Natural killer cell treated with Interleukin-12 subunit alpha and Interleukin-12 subunit beta and Interleukin-15 and Interleukin-18, amount 100 ng/mL, for 72 hours (primary cell): ENCODE measurements around the gene FAM204A. TPM values are rescaled to one million over a fixed set of nuclear protein-coding genes. Genes with fewer than 3 reads are reported as not detected.

Experiments
- ATAC-seq, 2 donors: fragments of 150-1000 bp; cut with Tn5 transposase in 1 of 2; sonication (Bioruptor Pico), chemical (Tn5 transposase) in 1 of 2; 2 replicates each; pipeline ENCODE4 v1.10.0; 2021
- DNase-seq: peaks from one replicate; pipeline ENCODE4 v3.0.0; 2022; ENCODE audit warnings: low spot score
- H3K27ac Mint-ChIP-seq, 2 donors: 1 replicate in 1 of 2; 2 replicates in 1 of 2; pipeline ENCODE4 v1.8.0; 2022; ENCODE audit warnings: mixed read lengths in 2 of 2, mild to moderate bottlenecking in 1 of 2, moderate library complexity in 1 of 2
- H3K27me3 Mint-ChIP-seq, 2 donors: 1 replicate in 1 of 2; 2 replicates in 1 of 2; pipeline ENCODE4 v1.8.0; 2022; ENCODE audit warnings: mixed read lengths in 2 of 2
- H3K36me3 Mint-ChIP-seq: one replicate; pipeline ENCODE4 v1.8.0; 2022; ENCODE audit warnings: mixed read lengths
- H3K4me1 Mint-ChIP-seq, 2 donors: 1 replicate in 1 of 2; 2 replicates in 1 of 2; pipeline ENCODE4 v1.8.0; 2022; ENCODE audit warnings: low read depth in 2 of 2, mixed read lengths in 2 of 2, mild to moderate bottlenecking in 1 of 2
- H3K4me3 Mint-ChIP-seq: one replicate; pipeline ENCODE4 v1.8.0; 2022; ENCODE audit warnings: mixed read lengths
- H3K9me3 Mint-ChIP-seq: 2 replicates; pipeline ENCODE4 v1.8.0; 2022; ENCODE audit warnings: mixed read lengths
- total RNA-seq, 2 donors: library from RNA; stranded (reverse); gene quantifications; one replicate each; pipeline ENCODE4 v1.2.3, GENCODE V29; 2022

FAM204A gene
- total RNA-seq, 2 donors from 2014 or later, result 63.3 to 64.5 TPM

GRCh38 chr10:118264252-118264651 lies 77.9 kb downstream of the FAM204A start:
- no peak for DNase-seq
- no peaks in the 10 kb centered on the region for H3K36me3 Mint-ChIP-seq
- no peak overlapping the region for H3K27ac Mint-ChIP-seq
- no peaks in the 10 kb centered on the region for H3K4me1 Mint-ChIP-seq
- no peak overlapping the region for H3K4me3 Mint-ChIP-seq
- peaks cover 18 to 62% of the 10 kb centered on the region in 2 donors for H3K27me3 Mint-ChIP-seq
- ATAC-seq, result no peak
- no peaks in the 10 kb centered on the region for H3K9me3 Mint-ChIP-seq

DNA sequence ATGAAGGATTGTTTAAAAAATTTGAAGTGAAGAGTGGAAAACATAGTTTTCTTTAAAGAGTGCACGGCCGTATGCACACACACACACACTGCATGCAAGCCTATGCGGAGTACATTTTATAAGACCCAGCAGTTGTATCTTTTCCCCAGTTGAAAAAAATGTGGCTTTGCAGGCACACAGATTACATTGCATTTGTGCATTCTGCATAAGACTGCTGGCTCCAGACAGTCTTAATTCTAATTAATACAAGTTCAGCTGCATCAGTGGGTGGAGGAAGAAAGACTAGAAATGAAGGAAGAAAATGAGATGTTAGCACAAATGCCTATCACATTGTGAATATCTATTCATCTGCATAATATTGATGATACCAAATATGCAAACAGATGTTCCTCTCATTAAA lies 79.6 kb downstream of the FAM204A start:
- Mint-ChIP-seq H3K36me3 (no peaks in the 10 kb centered on the region), H3K4me3 (no peak overlapping the region), H3K27me3 (peaks cover 24 to 62% of the 10 kb centered on the region in 2 donors), H3K4me1 (no peaks in the 10 kb centered on the region), H3K9me3 (no peaks in the 10 kb centered on the region), H3K27ac (no peak overlapping the region)
- no peak for DNase-seq
- no peak for ATAC-seq

DNA sequence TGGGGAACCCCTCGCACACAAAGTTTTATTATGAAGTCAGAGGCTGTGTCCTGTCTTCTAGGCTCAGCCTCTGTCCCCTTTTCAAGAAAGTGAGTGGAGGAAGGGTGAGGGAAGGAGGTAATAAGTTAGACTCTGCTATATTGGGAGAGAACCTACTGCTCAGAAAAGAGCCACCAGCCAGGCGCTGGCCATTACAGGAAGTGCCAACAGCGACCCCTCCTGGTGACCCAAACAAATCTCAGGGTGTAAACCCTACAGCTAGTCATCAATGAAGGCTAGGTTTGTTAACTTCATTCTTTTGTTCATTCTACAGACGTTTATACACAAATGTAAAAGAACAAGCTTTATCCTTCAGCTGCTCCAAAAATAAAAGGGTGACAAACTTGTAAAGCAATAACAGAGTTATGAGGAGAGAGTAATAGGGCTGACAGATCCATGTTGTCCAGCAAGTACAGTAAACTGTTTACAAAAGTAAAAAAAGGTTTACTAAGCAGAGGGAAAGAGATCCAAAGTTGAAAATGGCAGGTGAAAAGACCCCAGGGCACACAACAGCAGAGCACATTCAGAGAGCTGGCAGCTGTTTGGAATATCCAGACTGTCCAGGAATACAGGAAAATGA lies 82.7 kb downstream of the FAM204A start:
- peaks cover 30 to 65% of the 10 kb centered on the region in 2 donors for H3K27me3 Mint-ChIP-seq
- H3K4me1 Mint-ChIP-seq, result no peaks in the 10 kb centered on the region
- H3K9me3 Mint-ChIP-seq, result no peaks in the 10 kb centered on the region
- H3K4me3 Mint-ChIP-seq, result no peak overlapping the region
- no peak for DNase-seq
- no peaks in the 10 kb centered on the region for H3K36me3 Mint-ChIP-seq
- no peak for ATAC-seq
- no peak overlapping the region for H3K27ac Mint-ChIP-seq

DNA sequence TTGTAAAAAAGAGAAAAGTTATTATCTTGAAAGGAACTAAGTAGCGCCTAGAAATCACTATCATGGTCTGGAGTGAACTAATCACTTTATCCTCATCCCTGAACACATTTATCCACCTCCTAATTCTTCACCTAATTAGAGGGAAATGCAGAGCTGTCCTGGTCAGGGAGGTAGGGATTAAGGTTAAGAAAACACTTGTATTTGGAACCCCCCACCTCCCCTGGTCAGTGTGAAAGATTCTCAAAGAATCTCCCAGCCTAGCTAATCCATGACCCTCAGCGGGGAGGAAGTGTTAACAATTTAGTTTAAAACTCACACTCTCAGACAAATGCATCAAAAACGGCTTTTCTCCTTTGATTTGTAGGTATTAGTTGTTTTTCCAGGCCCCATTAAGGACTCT lies 83.8 kb downstream of the FAM204A start:
- Mint-ChIP-seq H3K36me3 (no peaks in the 10 kb centered on the region), H3K27me3 (peaks cover 30 to 55% of the 10 kb centered on the region in 2 donors), H3K4me1 (no peaks in the 10 kb centered on the region)

DNA sequence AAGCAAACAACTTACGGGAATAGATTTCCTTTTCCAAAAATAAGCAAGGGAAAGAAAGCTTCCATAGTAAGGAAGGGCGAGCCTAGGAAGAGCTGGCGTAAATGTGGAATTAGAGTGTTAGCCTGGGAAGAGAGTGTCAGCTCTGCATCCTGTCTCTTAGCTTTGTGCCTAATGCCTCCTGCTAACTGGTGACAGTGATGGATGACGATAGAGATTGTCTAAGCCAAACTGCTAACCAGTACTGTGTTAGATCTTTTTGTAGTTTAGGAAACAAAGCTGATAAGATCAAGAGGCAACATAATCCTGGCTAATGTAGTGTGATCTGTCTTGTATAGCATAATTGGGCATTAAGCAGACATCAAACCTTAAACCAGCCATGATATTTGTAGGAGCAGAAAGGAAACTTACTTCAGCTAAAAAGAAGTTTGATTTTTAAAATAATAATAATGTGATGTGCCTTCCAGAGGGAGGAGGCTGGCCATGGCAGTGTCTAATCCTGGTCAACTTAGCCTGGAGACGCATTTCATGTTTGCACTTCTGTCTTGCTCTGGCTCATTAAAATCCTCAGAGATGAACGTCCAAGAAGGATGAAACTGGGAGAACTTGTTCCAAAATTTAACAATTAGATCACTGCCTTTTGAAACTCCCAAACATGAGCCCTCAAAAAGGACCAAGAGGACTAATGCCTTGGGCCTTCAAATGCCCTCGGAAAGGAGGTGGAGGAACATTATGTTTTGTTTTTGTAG lies 85.1 kb downstream of the FAM204A start:
- DNase-seq (no peak), ATAC-seq (no peak)
- Mint-ChIP-seq H3K27me3 (peaks cover 30 to 50% of the 10 kb centered on the region in 2 donors), H3K4me1 (no peaks in the 10 kb centered on the region), H3K4me3 (no peak overlapping the region), H3K27ac (no peak overlapping the region), H3K36me3 (no peaks in the 10 kb centered on the region), H3K9me3 (no peaks in the 10 kb centered on the region)

More for the DNA sequence above, 83.8 kb downstream of the FAM204A start:
- DNase-seq (no peak), ATAC-seq (no peak)
- H3K27ac Mint-ChIP-seq, result no peak overlapping the region
- H3K9me3 Mint-ChIP-seq, result no peaks in the 10 kb centered on the region
- no peak overlapping the region for H3K4me3 Mint-ChIP-seq

DNA sequence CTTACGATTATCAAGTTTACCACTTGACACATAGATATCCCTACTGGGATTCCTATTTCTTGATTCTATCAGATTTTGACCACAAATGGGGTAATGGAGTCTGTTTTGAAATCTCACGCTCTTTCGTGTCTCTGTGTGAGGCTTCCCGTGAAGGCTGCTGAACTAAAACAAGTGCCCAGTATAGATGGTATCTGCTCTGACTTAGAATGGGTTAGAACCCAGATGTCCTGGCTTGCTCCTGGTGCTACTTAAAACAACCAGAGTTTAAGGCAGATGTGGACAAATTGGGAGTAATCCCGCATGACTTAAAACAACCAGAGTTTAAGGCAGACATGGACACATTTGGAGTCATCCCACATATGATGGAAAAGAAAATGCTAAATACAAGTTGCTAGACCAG lies 85.9 kb downstream of the FAM204A start:
- no peak overlapping the region for H3K4me3 Mint-ChIP-seq
- H3K9me3 Mint-ChIP-seq, result no peaks in the 10 kb centered on the region
- ATAC-seq (no peak), DNase-seq (no peak)
- no peaks in the 10 kb centered on the region for H3K4me1 Mint-ChIP-seq
- no peaks in the 10 kb centered on the region for H3K36me3 Mint-ChIP-seq
- H3K27ac Mint-ChIP-seq, result no peak overlapping the region
- peaks cover 30 to 42% of the 10 kb centered on the region in 2 donors for H3K27me3 Mint-ChIP-seq

GRCh38 chr10:118255355-118255754 lies 86.8 kb downstream of the FAM204A start:
- H3K9me3 Mint-ChIP-seq, result no peaks in the 10 kb centered on the region
- H3K4me1 Mint-ChIP-seq, result no peaks in the 10 kb centered on the region
- H3K27ac Mint-ChIP-seq, result no peak overlapping the region
- peaks cover 28 to 40% of the 10 kb centered on the region in 2 donors for H3K27me3 Mint-ChIP-seq
- DNase-seq, result no peak
- H3K4me3 Mint-ChIP-seq, result no peak overlapping the region
- no peaks in the 10 kb centered on the region for H3K36me3 Mint-ChIP-seq
- no peak for ATAC-seq

DNA sequence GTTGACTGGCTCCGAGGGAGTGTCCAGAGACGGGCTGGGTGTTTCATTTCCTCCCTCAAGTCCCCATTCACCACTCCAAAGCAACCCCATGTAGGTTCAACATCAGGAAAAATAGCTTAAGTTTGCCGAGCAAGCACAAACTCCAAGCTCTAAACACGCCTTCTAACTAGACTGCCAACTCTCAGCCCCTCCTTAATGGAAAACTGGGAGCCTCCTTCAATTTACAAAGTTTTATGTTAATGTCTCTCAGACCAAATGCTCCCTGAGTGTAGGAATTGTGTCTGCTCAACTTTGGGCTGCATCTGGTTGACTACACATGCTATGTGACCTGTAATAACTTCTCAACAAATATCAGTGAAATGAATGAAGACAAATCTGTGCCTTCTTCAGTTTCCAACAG lies 87.5 kb downstream of the FAM204A start:
- ATAC-seq, result no peak
- H3K9me3 Mint-ChIP-seq, result no peaks in the 10 kb centered on the region
- H3K36me3 Mint-ChIP-seq, result no peaks in the 10 kb centered on the region
- peaks cover 30 to 43% of the 10 kb centered on the region in 2 donors for H3K27me3 Mint-ChIP-seq
- H3K27ac Mint-ChIP-seq, result no peak overlapping the region
- no peaks in the 10 kb centered on the region for H3K4me1 Mint-ChIP-seq
- no peak overlapping the region for H3K4me3 Mint-ChIP-seq
- DNase-seq, result no peak

DNA sequence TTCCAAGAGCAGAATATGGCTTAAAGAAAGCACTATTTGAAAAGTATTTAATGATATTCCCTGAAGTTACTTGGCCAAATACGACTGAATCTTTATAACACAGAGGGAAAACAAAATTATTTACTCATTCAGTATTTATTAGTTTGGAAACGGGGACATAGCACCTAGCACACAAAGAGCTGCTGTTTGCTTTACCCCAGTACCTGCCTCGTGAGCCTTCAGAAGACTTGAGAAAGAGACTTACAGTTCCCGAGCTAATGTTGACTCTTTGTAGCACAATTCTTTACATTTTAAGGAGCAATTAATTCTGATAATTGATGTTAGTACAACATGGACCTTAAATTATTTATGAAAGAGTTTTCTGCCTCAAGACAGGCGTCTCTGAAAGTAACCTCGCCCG lies 88.7 kb downstream of the FAM204A start:
- no peak overlapping the region for H3K4me3 Mint-ChIP-seq
- DNase-seq, result no peak
- H3K4me1 Mint-ChIP-seq, result no peaks in the 10 kb centered on the region
- H3K27me3 Mint-ChIP-seq, result peaks cover 33 to 55% of the 10 kb centered on the region in 2 donors
- no peak for ATAC-seq
- H3K9me3 Mint-ChIP-seq, result no peaks in the 10 kb centered on the region
- no peaks in the 10 kb centered on the region for H3K36me3 Mint-ChIP-seq
- H3K27ac Mint-ChIP-seq, result no peak overlapping the region

DNA sequence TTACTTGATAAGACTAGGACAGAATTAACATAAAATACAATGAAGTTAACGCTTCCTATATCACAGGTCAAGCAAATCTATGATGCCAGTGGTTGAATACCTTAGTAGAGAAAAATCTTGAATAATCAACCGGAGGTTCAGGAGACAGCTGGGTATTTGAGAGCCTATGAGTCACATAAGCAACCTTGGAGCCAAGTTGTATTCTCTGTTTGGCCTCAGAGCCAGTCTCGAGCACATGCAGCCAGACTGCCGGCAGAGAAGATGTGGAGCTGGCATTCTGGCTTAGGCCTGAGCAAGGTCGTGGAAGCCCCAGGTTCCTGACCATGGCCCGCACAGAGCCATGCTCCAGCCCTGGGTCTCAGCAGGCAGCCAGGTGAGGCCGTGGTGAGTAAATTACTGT lies 90.3 kb downstream of the FAM204A start:
- Mint-ChIP-seq H3K4me1 (no peaks in the 10 kb centered on the region), H3K36me3 (no peaks in the 10 kb centered on the region), H3K9me3 (no peaks in the 10 kb centered on the region), H3K4me3 (no peak overlapping the region), H3K27me3 (peaks cover 31 to 53% of the 10 kb centered on the region in 2 donors), H3K27ac (no peak overlapping the region)
- ATAC-seq, result no peak
- DNase-seq, result no peak

DNA sequence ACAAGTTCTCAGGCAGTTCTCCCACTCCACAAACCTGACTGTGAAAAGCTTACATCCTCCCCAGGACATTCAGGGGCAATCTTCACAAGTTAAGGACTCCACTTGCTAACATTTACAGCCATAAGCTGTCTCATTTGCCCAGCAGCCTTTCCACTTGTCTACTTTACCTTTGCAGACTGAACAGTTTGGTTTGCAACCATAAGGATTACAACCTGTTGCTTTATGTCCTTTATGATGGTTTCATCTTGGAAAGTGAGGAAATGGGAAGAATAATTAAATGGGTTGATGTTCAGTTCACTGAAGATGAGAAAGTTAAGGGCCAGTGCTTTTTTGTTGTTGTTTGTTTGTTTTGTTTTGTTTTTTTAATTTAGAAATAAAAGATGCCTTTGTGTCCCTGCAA lies 92.4 kb downstream of the FAM204A start:
- no peaks in the 10 kb centered on the region for H3K36me3 Mint-ChIP-seq
- peaks cover 35 to 55% of the 10 kb centered on the region in 2 donors for H3K27me3 Mint-ChIP-seq
- DNase-seq (no peak), ATAC-seq (no peak)
- no peak overlapping the region for H3K4me3 Mint-ChIP-seq
- H3K27ac Mint-ChIP-seq, result no peak overlapping the region
- H3K9me3 Mint-ChIP-seq, result no peaks in the 10 kb centered on the region
- no peaks in the 10 kb centered on the region for H3K4me1 Mint-ChIP-seq
